Dermis microvascular lymphatic vessel endothelial cell (primary cell): ENCODE results near the gene PARP12. TPM values are rescaled to one million over a fixed set of nuclear protein-coding genes. Genes with fewer than 3 reads are reported as not detected.

Experiments
- DNase-seq, 2 donors: peaks; one replicate each; pipeline versions ENCODE4 v3.0.0 to v3.0.0-alpha.2; 2010; ENCODE audit warnings: low read depth in 2 of 2
- total RNA-seq: library from RNA; depleted of rRNA; stranded (reverse); fragments of >200 nt; gene quantifications from 2 replicates; pipeline ENCODE4 v1.2.1, GENCODE V29; 2014

The PARP12 gene
- total RNA-seq, 1 donor from 2014 or later, result 57.0 TPM

- no peak for DNase-seq
Measured at GRCh38 chr7:140015471-140015970, 47.2 kb downstream of the PARP12 start.

GRCh38 chr7:140014123-140014522 is 48.6 kb downstream of the PARP12 start:
- DNase-seq, result no peak

GRCh38 chr7:140013676-140014075 is 49.1 kb downstream of the PARP12 start:
- DNase-seq, result no peak

- DNase-seq, result no peak
Measured at GRCh38 chr7:140010194-140010895, 52.4 kb downstream of the PARP12 start.

GRCh38 chr7:140009735-140010134 is 53.0 kb downstream of the PARP12 start:
- no peak for DNase-seq

- no peak for DNase-seq
Measured at GRCh38 chr7:140008755-140009610, 53.8 kb downstream of the PARP12 start.

- no peak for DNase-seq
Measured at GRCh38 chr7:140007051-140007690, 55.6 kb downstream of the PARP12 start.

GRCh38 chr7:140006600-140006999 is 56.2 kb downstream of the PARP12 start:
- DNase-seq, result no peak

GRCh38 chr7:140005754-140006503 is 56.8 kb downstream of the PARP12 start:
- peak in 1 of 2 donors; percentile 30 for DNase-seq

- no peak for DNase-seq
Measured at GRCh38 chr7:140005341-140005740, 57.4 kb downstream of the PARP12 start.

GRCh38 chr7:140004672-140005071 is 58.1 kb downstream of the PARP12 start:
- DNase-seq, result no peak

- DNase-seq, result peak; percentile 30 to 68
Measured at GRCh38 chr7:140003913-140004382, 58.8 kb downstream of the PARP12 start.

- DNase-seq, result no peak
Measured at GRCh38 chr7:140000666-140001268, 62.0 kb downstream of the PARP12 start.

- no peak for DNase-seq
Measured at GRCh38 chr7:139999516-139999915, 63.2 kb downstream of the PARP12 start.

GRCh38 chr7:139998572-139998971 is 64.2 kb downstream of the PARP12 start:
- DNase-seq, result no peak

GRCh38 chr7:139995017-139995915 is 67.5 kb downstream of the PARP12 start:
- DNase-seq, result no peak

GRCh38 chr7:139994356-139994755 is 68.4 kb downstream of the PARP12 start:
- DNase-seq, result no peak

- DNase-seq, result no peak
Measured at GRCh38 chr7:139993592-139993991, 69.2 kb downstream of the PARP12 start.

GRCh38 chr7:139993169-139993568 is 69.6 kb downstream of the PARP12 start:
- DNase-seq, result no peak
